DND-41 (cell line): ENCODE measurements around the gene PLPP7.
A peak's percentile ranks its signal among the peaks of the same experiment; 100 is the strongest.

Experiments
- ATAC-seq: fragments of 200-7000 bp; cut with Tn5 transposase; 3 replicates; pipeline ENCODE4 v1.9.1; 2021; ENCODE audit warnings: low read depth; ENCODE audit not compliant: insufficient read depth
- DNase-seq: peaks from one replicate; pipeline ENCODE4 v3.0.0-alpha.2; 2020
- H2AFZ ChIP-seq: 2 replicates; pipeline ENCODE4 v1.6.0; 2012; ENCODE audit warnings: low read depth, low read length
- H3K27ac ChIP-seq: 2 replicates; pipeline ENCODE4 v1.5.1; 2012; ENCODE audit warnings: low read length, inconsistent platforms
- H3K27me3 ChIP-seq: fragments of 200-600 bp; sonication (generic); 2 replicates; pipeline ENCODE4 v1.6.0; 2012; ENCODE audit warnings: low read length, mild to moderate bottlenecking, inconsistent platforms; ENCODE audit not compliant: insufficient read depth, poor library complexity
- H3K36me3 ChIP-seq: 2 replicates; pipeline ENCODE4 v1.5.1; 2012; ENCODE audit warnings: low read length, inconsistent platforms; ENCODE audit not compliant: insufficient read depth
- H3K4me1 ChIP-seq: 2 replicates; pipeline ENCODE4 v1.5.1; 2012; ENCODE audit warnings: mild to moderate bottlenecking, low read length; ENCODE audit not compliant: insufficient read depth
- H3K4me2 ChIP-seq: 2 replicates; pipeline ENCODE4 v1.6.0; 2012; ENCODE audit warnings: mild to moderate bottlenecking, moderate library complexity, low read length, inconsistent platforms; ENCODE audit not compliant: insufficient read depth
- H3K4me3 ChIP-seq, 2 experiments: fragments of 200-600 bp in 1 of 2; shearing (Covaris generic) in 1 of 2; 2 replicates each; pipeline ENCODE4 v1.5.1; 2012 to 2016; ENCODE audit warnings: inconsistent platforms in 2 of 2, low read length in 2 of 2, mild to moderate bottlenecking in 2 of 2, low read depth in 1 of 2, moderate library complexity in 1 of 2
- H3K79me2 ChIP-seq: 2 replicates; pipeline ENCODE4 v1.6.0; 2012; ENCODE audit warnings: low read length, inconsistent platforms; ENCODE audit not compliant: insufficient read depth
- H3K9ac ChIP-seq: 2 replicates; pipeline ENCODE4 v1.6.0; 2012; ENCODE audit warnings: low read depth, mild to moderate bottlenecking, inconsistent platforms, low read length, moderate library complexity
- H3K9me3 ChIP-seq: 2 replicates; pipeline ENCODE4 v1.5.1; 2012; ENCODE audit warnings: low read length, moderate library complexity, mild to moderate bottlenecking, inconsistent platforms; ENCODE audit not compliant: insufficient read depth, severe bottlenecking
- H4K20me1 ChIP-seq: 2 replicates; pipeline ENCODE4 v1.6.0; 2012; ENCODE audit warnings: low read length; ENCODE audit not compliant: insufficient read depth
- EZH2 ChIP-seq: IDR thresholded peaks from 3 replicates; pipeline ENCODE4 v1.6.1; 2012; ENCODE audit warnings: borderline replicate concordance, low read depth, mild to moderate bottlenecking, moderate library complexity, low read length, inconsistent platforms; ENCODE audit not compliant: severe bottlenecking
- TF ChIP-seq, protein P1 (sequence below): IDR thresholded peaks from 2 replicates; pipeline ENCODE4 v1.5.1; 2012; ENCODE audit warnings: borderline replicate concordance, low read length, moderate library complexity, mild to moderate bottlenecking; ENCODE audit not compliant: poor library complexity, severe bottlenecking; ENCODE audit errors: extremely low read depth

PLPP7 gene

DNA sequence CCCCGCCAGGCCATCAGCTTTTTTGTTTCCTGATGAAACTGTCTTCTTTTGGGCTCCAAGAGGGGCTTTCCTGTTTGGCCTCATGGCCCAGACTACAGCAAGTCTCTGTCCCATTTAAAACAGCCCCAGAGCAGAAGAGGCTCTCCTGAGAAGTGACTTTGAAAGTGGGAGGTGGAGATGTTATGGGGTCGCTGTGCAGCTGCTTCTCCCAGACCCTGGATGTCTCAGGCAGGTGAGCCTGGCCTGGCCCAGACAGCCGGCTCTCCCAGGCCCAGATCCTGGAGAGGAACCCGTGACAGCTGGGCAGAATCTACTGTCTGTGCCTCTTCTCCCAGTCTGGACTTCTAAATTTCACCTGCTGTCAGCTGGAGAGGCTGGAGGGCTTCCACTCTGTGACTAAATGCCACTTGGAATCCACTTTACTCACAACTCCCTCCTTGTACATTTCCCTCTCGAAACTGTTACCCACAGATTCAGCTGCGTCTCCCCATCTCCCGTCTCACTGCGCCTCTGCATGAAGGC lies 33.8 kb upstream of the PLPP7 start:
- no peaks in the 10 kb centered on the region for H4K20me1 ChIP-seq
- TF ChIP-seq EZH2, result no peak
- TF ChIP-seq, protein P1, sequence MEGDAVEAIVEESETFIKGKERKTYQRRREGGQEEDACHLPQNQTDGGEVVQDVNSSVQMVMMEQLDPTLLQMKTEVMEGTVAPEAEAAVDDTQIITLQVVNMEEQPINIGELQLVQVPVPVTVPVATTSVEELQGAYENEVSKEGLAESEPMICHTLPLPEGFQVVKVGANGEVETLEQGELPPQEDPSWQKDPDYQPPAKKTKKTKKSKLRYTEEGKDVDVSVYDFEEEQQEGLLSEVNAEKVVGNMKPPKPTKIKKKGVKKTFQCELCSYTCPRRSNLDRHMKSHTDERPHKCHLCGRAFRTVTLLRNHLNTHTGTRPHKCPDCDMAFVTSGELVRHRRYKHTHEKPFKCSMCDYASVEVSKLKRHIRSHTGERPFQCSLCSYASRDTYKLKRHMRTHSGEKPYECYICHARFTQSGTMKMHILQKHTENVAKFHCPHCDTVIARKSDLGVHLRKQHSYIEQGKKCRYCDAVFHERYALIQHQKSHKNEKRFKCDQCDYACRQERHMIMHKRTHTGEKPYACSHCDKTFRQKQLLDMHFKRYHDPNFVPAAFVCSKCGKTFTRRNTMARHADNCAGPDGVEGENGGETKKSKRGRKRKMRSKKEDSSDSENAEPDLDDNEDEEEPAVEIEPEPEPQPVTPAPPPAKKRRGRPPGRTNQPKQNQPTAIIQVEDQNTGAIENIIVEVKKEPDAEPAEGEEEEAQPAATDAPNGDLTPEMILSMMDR, result no peak
- peaks cover 66% of the 10 kb centered on the region for H3K4me1 ChIP-seq
- no peaks in the 10 kb centered on the region for H3K9me3 ChIP-seq
- peak overlapping the region; percentile 48 for H2AFZ ChIP-seq
- DNase-seq, result peak; percentile 53
- peaks cover 11% of the 10 kb centered on the region for H3K79me2 ChIP-seq
- peaks cover 30% of the 10 kb centered on the region for H3K36me3 ChIP-seq
- ATAC-seq, result 0 out of 3 replicates have a peak, but pooled peaks have one; percentile 1
- H3K4me3 ChIP-seq, result peak overlapping the region in 1 of 2 experiments; percentile 49; a peak in 2 of 4 replicates
- peak overlapping the region; percentile 74 for H3K9ac ChIP-seq
- H3K27me3 ChIP-seq, result no peaks in the 10 kb centered on the region
- H3K4me2 ChIP-seq, result peak overlapping the region; percentile 65
- H3K27ac ChIP-seq, result peak overlapping the region; percentile 100

GRCh38 chr9:131257266-131258025 lies 32.1 kb upstream of the PLPP7 start:
- H3K36me3 ChIP-seq, result peaks cover 45% of the 10 kb centered on the region
- no peaks in the 10 kb centered on the region for H3K27me3 ChIP-seq
- peak overlapping the region; percentile 74 for H3K9ac ChIP-seq
- H3K9me3 ChIP-seq, result no peaks in the 10 kb centered on the region
- DNase-seq, result peak; percentile 51
- H3K79me2 ChIP-seq, result peaks cover 28% of the 10 kb centered on the region
- peak overlapping the region; percentile 100 for H3K27ac ChIP-seq
- TF ChIP-seq EZH2, result no peak
- TF ChIP-seq, protein P1, result no peak
- no peak for ATAC-seq
- peaks cover 10% of the 10 kb centered on the region; the same call in 1 of the 2 replicates for H4K20me1 ChIP-seq
- no peak overlapping the region for H2AFZ ChIP-seq
- peaks cover 58% of the 10 kb centered on the region for H3K4me1 ChIP-seq
- H3K4me3 ChIP-seq, result no peak overlapping the region
- peak overlapping the region; percentile 36; the same call in 1 of the 2 replicates for H3K4me2 ChIP-seq

- DNase-seq, result no peak
- H3K4me2 ChIP-seq, result no peak overlapping the region
- H2AFZ ChIP-seq, result no peak overlapping the region
- TF ChIP-seq, protein P1, result no peak
- no peak for TF ChIP-seq EZH2
- peaks cover 10% of the 10 kb centered on the region; the same call in 1 of the 2 replicates for H4K20me1 ChIP-seq
- no peak for ATAC-seq
- no peak overlapping the region for H3K4me3 ChIP-seq
- H3K27ac ChIP-seq, result peak overlapping the region; percentile 100
- peaks cover 50% of the 10 kb centered on the region for H3K4me1 ChIP-seq
- no peak overlapping the region; the same call in 1 of the 2 replicates for H3K9ac ChIP-seq
- peaks cover 52% of the 10 kb centered on the region for H3K36me3 ChIP-seq
- no peaks in the 10 kb centered on the region for H3K9me3 ChIP-seq
- H3K79me2 ChIP-seq, result peaks cover 35% of the 10 kb centered on the region
- H3K27me3 ChIP-seq, result no peaks in the 10 kb centered on the region
Measured at GRCh38 chr9:131258186-131258585, 31.3 kb upstream of the PLPP7 start.
